ENCODE results near the gene C12orf60. TPM values are rescaled to one million over a fixed set of nuclear protein-coding genes. Genes with fewer than 3 reads are reported as not detected.

C12orf60 gene
- total RNA-seq, 3 donors from 2014 or later (not counting 1 experiment from before 2014, with no cell fraction given), result 0.28 to 0.79 (median 0.33) TPM

DNA sequence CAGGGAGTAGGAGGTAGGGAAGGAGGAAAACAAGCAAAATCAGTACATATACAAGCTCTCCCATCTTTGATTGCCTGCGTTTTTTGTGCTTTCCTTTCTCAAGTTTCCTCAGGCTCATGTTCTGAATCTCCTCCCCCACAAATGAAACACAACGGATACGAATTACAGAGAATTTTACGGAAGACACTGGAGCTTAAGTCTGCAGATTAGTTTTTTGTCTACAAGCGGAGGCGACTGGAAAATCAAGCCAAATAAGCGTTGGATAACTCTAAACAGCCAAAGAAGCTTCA is 804 bp upstream of the C12orf60 start:
- Mint-ChIP-seq H3K27ac (no peak overlapping the region), H3K9me3 (no peaks in the 10 kb centered on the region), H3K27me3 (ENCODE audit: low read depth in 2 of 2) (no peaks in the 10 kb centered on the region), H3K36me3 (peaks cover 16% of the 10 kb centered on the region), H3K4me3 (no peak overlapping the region), H3K4me1 (peaks cover 0 to 15% of the 10 kb centered on the region in 2 donors)
- Histone ChIP-seq H3K4me3 (ENCODE audit: low read length) (peak overlapping the region; percentile 92), H3K27me3 (ENCODE audit: control insufficient read depth, insufficient read depth, low read length) (no peaks in the 10 kb centered on the region), H3K36me3 (ENCODE audit: control insufficient read depth, insufficient read depth, low read length) (peaks cover 23% of the 10 kb centered on the region), H3K9me3 (ENCODE audit: control insufficient read depth, insufficient read depth, low read length) (no peaks in the 10 kb centered on the region), H3K4me1 (ENCODE audit: control insufficient read depth, insufficient read depth, low read length) (peaks cover 10% of the 10 kb centered on the region), H3K27ac (ENCODE audit: low read length) (peak overlapping the region; percentile 98)
- DNase-seq, result no peak
- WGBS (ENCODE audit: insufficient coverage), result 1% methylated on average over 7 of the region's 7 CpGs
- intact Hi-C loops (cut with micrococcal nuclease), result loop anchor here (1.0 to 10.0 kb wide), 5 partner anchors 28 to 1080 kb away; partner anchors contain the start of genes ARHGDIB and STRAP
- ATAC-seq, result no peak
- TF ChIP-seq, protein P1, sequence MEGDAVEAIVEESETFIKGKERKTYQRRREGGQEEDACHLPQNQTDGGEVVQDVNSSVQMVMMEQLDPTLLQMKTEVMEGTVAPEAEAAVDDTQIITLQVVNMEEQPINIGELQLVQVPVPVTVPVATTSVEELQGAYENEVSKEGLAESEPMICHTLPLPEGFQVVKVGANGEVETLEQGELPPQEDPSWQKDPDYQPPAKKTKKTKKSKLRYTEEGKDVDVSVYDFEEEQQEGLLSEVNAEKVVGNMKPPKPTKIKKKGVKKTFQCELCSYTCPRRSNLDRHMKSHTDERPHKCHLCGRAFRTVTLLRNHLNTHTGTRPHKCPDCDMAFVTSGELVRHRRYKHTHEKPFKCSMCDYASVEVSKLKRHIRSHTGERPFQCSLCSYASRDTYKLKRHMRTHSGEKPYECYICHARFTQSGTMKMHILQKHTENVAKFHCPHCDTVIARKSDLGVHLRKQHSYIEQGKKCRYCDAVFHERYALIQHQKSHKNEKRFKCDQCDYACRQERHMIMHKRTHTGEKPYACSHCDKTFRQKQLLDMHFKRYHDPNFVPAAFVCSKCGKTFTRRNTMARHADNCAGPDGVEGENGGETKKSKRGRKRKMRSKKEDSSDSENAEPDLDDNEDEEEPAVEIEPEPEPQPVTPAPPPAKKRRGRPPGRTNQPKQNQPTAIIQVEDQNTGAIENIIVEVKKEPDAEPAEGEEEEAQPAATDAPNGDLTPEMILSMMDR (IDR thresholded peaks at IDR 0.05), result no peak

DNA sequence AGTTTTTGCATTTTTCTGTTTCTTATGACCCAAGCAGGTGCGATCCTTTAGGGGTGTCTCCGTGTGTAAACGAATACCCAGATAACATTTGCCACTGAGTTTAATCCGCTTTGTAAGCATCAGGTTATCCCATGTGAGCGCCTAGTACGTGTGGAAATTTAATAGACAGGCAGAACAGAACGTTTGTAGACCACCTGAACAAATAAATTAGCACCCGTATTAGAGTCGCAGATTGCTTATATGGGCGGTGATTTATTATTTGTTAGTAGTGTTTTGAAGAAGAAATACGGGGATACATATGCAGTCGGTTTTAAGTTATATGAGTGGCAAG is 325 bp downstream of the C12orf60 start:
- TF ChIP-seq, protein P1 (IDR thresholded peaks at IDR 0.05), result no peak
- Mint-ChIP-seq H3K27me3 (ENCODE audit: low read depth in 2 of 2) (no peaks in the 10 kb centered on the region), H3K4me3 (no peak overlapping the region), H3K36me3 (peaks cover 9% of the 10 kb centered on the region), H3K9me3 (no peaks in the 10 kb centered on the region), H3K27ac (no peak overlapping the region), H3K4me1 (peaks cover 0 to 15% of the 10 kb centered on the region in 2 donors)
- peak overlapping the region; percentile 92 for H3K4me3 ChIP-seq (ENCODE audit: low read length)
- peaks cover 14% of the 10 kb centered on the region for H3K36me3 ChIP-seq (ENCODE audit: control insufficient read depth, insufficient read depth, low read length)
- peak overlapping the region; percentile 98 for H3K27ac ChIP-seq (ENCODE audit: low read length)
- H3K4me1 ChIP-seq (ENCODE audit: control insufficient read depth, insufficient read depth, low read length), result peaks cover 10% of the 10 kb centered on the region
- no peaks in the 10 kb centered on the region for H3K27me3 ChIP-seq (ENCODE audit: control insufficient read depth, insufficient read depth, low read length)
- WGBS (ENCODE audit: insufficient coverage), result 0% methylated on average over 12 of the region's 12 CpGs
- H3K9me3 ChIP-seq (ENCODE audit: control insufficient read depth, insufficient read depth, low read length), result no peaks in the 10 kb centered on the region
- intact Hi-C loops (cut with micrococcal nuclease), result loop anchor here (1.0 to 10.0 kb wide), 5 partner anchors 29 to 1079 kb away; partner anchors contain the start of genes ARHGDIB and STRAP
- DNase-seq (no peak), ATAC-seq (peak; percentile 1 to 6 (median 4))

DNA sequence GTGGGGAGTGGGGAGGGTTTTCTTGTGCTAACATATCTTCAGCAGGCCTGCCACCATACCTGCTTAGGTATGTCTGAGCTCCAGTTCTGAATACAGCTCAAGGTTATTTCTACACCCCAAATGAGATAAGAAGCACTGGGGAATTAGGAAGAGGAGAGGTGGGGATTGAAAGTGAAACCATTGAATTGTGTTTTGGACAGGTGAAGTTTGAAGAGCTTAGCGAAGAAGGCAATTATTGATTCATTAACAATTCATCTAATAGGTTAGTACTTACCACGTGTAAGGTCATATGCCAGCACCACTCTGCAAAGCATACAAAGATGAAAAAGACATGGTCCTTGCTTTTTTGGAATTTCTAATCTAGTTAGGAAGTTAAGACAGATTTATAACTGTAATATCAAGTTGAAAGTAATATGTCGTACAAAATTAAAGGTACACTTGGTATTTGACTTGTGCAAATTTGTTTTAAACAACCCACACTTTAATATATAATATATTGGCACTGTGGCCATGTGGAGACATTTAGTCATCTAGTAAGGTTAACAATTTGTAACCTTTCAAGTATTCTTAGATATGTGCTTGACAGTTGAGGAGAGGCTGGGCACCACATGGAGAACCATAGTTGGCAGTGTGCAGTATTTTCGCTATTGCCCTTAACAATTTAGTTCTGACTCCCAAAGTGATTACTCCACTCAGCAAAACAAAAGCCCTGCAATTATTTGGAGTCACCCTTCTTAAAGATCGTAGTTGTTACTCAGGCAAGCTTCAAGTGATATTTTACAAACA is 6.9 kb downstream of the C12orf60 start:
- H3K4me1 ChIP-seq (ENCODE audit: control insufficient read depth, insufficient read depth, low read length), result no peaks in the 10 kb centered on the region
- no peaks in the 10 kb centered on the region for H3K36me3 ChIP-seq (ENCODE audit: control insufficient read depth, insufficient read depth, low read length)
- TF ChIP-seq, protein P1 (IDR thresholded peaks at IDR 0.05), result no peak
- Mint-ChIP-seq H3K27ac (no peak overlapping the region), H3K4me1 (no peaks in the 10 kb centered on the region), H3K27me3 (ENCODE audit: low read depth in 2 of 2) (peaks cover 7 to 11% of the 10 kb centered on the region in 2 donors), H3K36me3 (no peaks in the 10 kb centered on the region), H3K4me3 (no peak overlapping the region), H3K9me3 (no peaks in the 10 kb centered on the region)
- no peaks in the 10 kb centered on the region for H3K27me3 ChIP-seq (ENCODE audit: control insufficient read depth, insufficient read depth, low read length)
- no peak for ATAC-seq
- no peaks in the 10 kb centered on the region for H3K9me3 ChIP-seq (ENCODE audit: control insufficient read depth, insufficient read depth, low read length)
- WGBS (ENCODE audit: insufficient coverage), result 100% methylated on average over 2 of the region's 5 CpGs
- intact Hi-C loops (cut with micrococcal nuclease), result no loop called here
- no peak overlapping the region for H3K27ac ChIP-seq (ENCODE audit: low read length)
- H3K4me3 ChIP-seq (ENCODE audit: low read length), result no peak overlapping the region
- DNase-seq, result no peak
